ENCODE results near the gene ACTL7A. TPM values are rescaled to one million over a fixed set of nuclear protein-coding genes. Genes with fewer than 3 reads are reported as not detected.
"Not testable (repeated sequence)": the region's sequence is repeated elsewhere in the genome, so short reads cannot be mapped to it uniquely, and the experiment has no call there.

ACTL7A gene
- total RNA-seq, 1 donor from 2014 or later, result not detected

GRCh38 chr9:108842610-108843295 is 19.3 kb upstream of the ACTL7A start:
- no peaks in the 10 kb centered on the region for H3K27me3 ChIP-seq (ENCODE audit: low read depth)
- no peaks in the 10 kb centered on the region for H3K36me3 ChIP-seq
- intact Hi-C loops (cut with micrococcal nuclease), result no loop called here
- no peaks in the 10 kb centered on the region for H3K9me3 ChIP-seq (replicated peaks)
- no peak for DNase-seq
- no peak overlapping the region for H3K27ac ChIP-seq (replicated peaks)
- H3K4me1 ChIP-seq, result peaks cover 7% of the 10 kb centered on the region
- no peak for TF ChIP-seq CTCF (IDR thresholded peaks at IDR 0.05; ENCODE audit: borderline replicate concordance)
- H3K4me3 ChIP-seq, result no peak overlapping the region

DNA sequence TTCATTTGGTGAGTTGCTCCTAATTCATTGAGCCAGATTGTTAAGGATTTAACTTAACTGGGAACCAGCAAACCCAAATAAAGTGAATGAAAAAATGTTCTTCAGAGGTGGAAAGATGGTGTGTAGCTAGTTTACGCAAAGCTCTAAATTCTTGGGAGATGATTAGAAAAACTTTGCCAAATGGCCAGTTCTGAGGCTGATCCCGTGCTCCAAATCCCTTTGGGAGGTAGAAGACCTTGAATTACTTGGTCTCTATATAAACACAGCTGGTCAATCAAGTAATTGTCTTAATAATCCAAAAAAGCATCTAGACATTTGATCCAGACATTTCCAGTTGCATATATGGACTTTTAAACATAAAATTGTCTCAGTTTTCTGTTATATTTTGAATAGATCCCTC is 17.7 kb upstream of the ACTL7A start:
- intact Hi-C loops (cut with micrococcal nuclease), result no loop called here
- no peak for TF ChIP-seq CTCF (IDR thresholded peaks at IDR 0.05; ENCODE audit: borderline replicate concordance)
- Histone ChIP-seq H3K27ac (replicated peaks) (no peak overlapping the region), H3K36me3 (no peaks in the 10 kb centered on the region), H3K4me1 (peaks cover 7% of the 10 kb centered on the region), H3K27me3 (ENCODE audit: low read depth) (no peaks in the 10 kb centered on the region), H3K9me3 (replicated peaks) (no peaks in the 10 kb centered on the region), H3K4me3 (no peak overlapping the region)
- DNase-seq, result no peak

DNA sequence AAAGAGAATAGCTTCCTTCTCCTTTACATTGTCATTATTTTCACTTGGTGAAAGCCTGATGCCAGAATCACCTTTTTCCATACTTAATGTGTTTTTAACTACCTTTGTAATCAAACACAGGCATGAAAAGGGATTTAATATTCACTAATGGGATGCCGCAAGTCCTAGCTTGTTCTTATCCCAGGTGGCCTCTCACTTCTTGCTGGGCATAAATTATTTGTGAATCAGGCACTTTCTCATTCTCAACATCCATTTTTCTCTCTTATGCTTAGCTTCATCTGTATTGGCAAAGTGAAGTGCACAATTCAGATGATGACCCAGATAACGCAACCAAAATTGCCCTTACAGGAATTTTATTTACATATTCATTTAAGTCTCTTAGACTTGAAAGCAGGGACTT is 17.2 kb upstream of the ACTL7A start:
- Histone ChIP-seq H3K27ac (replicated peaks) (no peak overlapping the region), H3K4me1 (peaks cover 7% of the 10 kb centered on the region), H3K9me3 (replicated peaks) (no peaks in the 10 kb centered on the region), H3K4me3 (no peak overlapping the region), H3K27me3 (ENCODE audit: low read depth) (no peaks in the 10 kb centered on the region), H3K36me3 (no peaks in the 10 kb centered on the region)
- intact Hi-C loops (cut with micrococcal nuclease), result no loop called here
- DNase-seq, result no peak
- TF ChIP-seq CTCF (IDR thresholded peaks at IDR 0.05; ENCODE audit: borderline replicate concordance), result no peak

DNA sequence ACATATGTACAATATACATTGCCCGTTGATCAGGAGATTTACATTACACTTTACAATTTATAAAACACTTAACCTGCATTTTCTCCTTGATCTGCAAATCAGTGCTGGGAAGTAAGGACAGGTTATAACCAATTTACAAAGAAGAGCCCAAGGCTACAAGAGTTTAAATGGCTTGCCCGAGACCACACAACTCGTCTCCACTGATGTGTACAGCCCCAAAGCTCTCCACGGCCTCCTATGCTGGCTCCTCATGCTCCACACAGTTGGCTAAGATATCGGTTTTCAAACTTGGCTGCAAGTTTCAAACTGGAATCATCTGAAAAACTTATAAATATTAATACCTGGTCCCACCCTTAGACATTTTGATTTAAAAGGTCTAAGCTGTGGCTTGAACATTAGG is 16.6 kb upstream of the ACTL7A start:
- Histone ChIP-seq H3K27me3 (ENCODE audit: low read depth) (no peaks in the 10 kb centered on the region), H3K4me1 (peaks cover 7% of the 10 kb centered on the region), H3K4me3 (no peak overlapping the region), H3K36me3 (no peaks in the 10 kb centered on the region), H3K27ac (replicated peaks) (no peak overlapping the region), H3K9me3 (replicated peaks) (no peaks in the 10 kb centered on the region)
- no peak for TF ChIP-seq CTCF (IDR thresholded peaks at IDR 0.05; ENCODE audit: borderline replicate concordance)
- intact Hi-C loops (cut with micrococcal nuclease), result no loop called here
- no peak for DNase-seq

DNA sequence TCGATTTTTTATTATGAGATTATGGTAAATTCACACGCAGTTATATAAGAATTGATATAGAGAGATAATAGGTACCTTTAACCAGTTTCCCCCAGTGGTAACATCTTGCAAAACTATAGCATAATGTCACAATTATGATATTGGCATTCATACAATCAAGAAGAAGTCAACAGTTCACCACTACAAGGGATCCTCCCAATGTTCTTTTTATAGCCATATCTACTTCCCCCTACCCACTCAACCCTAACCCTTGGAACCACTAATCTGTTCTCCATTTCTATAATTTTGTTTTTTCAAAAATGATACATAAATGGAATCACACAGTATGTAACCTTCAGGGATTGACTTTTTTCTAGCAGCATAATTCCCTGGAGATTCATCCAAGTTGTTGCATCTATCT is 16.1 kb upstream of the ACTL7A start:
- Histone ChIP-seq H3K4me3 (no peak overlapping the region), H3K9me3 (replicated peaks) (no peaks in the 10 kb centered on the region), H3K36me3 (no peaks in the 10 kb centered on the region), H3K27me3 (ENCODE audit: low read depth) (no peaks in the 10 kb centered on the region), H3K27ac (replicated peaks) (no peak overlapping the region), H3K4me1 (peaks cover 7% of the 10 kb centered on the region)
- intact Hi-C loops (cut with micrococcal nuclease), result no loop called here
- no peak for DNase-seq
- no peak for TF ChIP-seq CTCF (IDR thresholded peaks at IDR 0.05; ENCODE audit: borderline replicate concordance)

DNA sequence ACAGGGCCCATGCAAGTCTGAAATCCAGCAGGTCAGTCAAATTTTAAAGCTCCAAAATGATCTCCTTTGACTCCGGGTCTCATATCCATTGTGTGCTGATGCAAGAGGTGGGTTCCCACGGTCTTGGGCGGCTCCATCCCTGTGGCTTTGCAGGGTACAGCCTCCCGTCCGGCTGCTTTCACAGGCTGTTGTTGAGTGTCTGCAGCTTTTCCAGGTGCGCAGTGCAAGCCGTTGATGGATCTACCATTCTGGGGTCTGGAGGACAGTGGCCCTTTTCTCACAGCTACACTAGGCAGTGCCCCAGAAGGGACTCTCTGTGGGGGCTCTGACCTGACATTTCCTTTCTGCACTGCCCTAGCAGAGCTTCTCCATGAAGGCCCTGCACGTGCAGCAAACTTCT is 13.8 kb upstream of the ACTL7A start:
- H3K27me3 ChIP-seq (ENCODE audit: low read depth); H3K9me3 ChIP-seq (replicated peaks); intact Hi-C loops (cut with micrococcal nuclease); H3K36me3 ChIP-seq; H3K27ac ChIP-seq (replicated peaks); DNase-seq; H3K4me3 ChIP-seq; H3K4me1 ChIP-seq: not testable (repeated sequence)
